B cell (primary cell): ENCODE measurements around the gene STX1B. TPM values are rescaled to one million over a fixed set of nuclear protein-coding genes. Genes with fewer than 3 reads are reported as not detected.

Source experiments
- ATAC-seq: fragments of 200-7000 bp; cut with Tn5 transposase; one replicate; pipeline ENCODE4 v1.10.0; 2021; ENCODE audit warnings: low read depth, mild to moderate bottlenecking, moderate number of reproducible peaks, moderate library complexity
- CTCF ChIA-PET: fragments of 350-600 bp; sonication (Branson Sonifier 250); formaldehyde crosslinking; loops from one replicate; lab custom pipeline; 2021; ENCODE audit warnings: antibody characterized with exemption, inconsistent platforms; lab: Charles Lee
- POLR2A ChIA-PET: fragments of 350-600 bp; sonication (Branson Sonifier 250); formaldehyde crosslinking; loops from one replicate; lab custom pipeline; 2021; ENCODE audit warnings: antibody characterized with exemption; lab: Charles Lee
- DNase-seq: peaks from one replicate; pipeline ENCODE4 v3.0.0; 2013
- H2AFZ ChIP-seq: 2 replicates; pipeline ENCODE4 v1.6.1; 2012; ENCODE audit warnings: mild to moderate bottlenecking, low read depth, low read length; ENCODE audit not compliant: insufficient read depth, poor library complexity, severe bottlenecking
- H3K27ac ChIP-seq, 2 donors: 1 replicate in 1 of 2; 2 replicates in 1 of 2; pipeline ENCODE4 v1.5.1; 2012 to 2013; ENCODE audit warnings: low read length in 2 of 2, mild to moderate bottlenecking in 2 of 2, moderate library complexity in 1 of 2
- H3K27me3 ChIP-seq, 4 experiments: fragments of 200-600 bp in 1 of 4; sonication (generic) in 1 of 4; replicated peaks in 1 of 4; 1 replicate in 2 of 4; 2 replicates in 2 of 4; pipeline versions ENCODE4 v1.6.1 to v1.7.0; 2013 to 2016; ENCODE audit warnings: low read length in 3 of 4, mild to moderate bottlenecking in 2 of 4, mixed read lengths in 1 of 4, moderate library complexity in 1 of 4; ENCODE audit not compliant: insufficient read depth in 4 of 4, control insufficient read depth in 3 of 4; ENCODE audit errors: control extremely low read depth in 1 of 4
- H3K36me3 ChIP-seq, 2 experiments: replicated peaks in 1 of 2; 1 replicate in 1 of 2; 2 replicates in 1 of 2; pipeline versions ENCODE4 v1.6.1 to v1.7.1; 2013; ENCODE audit warnings: low read length in 1 of 2; ENCODE audit not compliant: insufficient read depth in 2 of 2, control insufficient read depth in 1 of 2; ENCODE audit errors: control extremely low read depth in 1 of 2, extremely low read depth in 1 of 2
- H3K4me1 ChIP-seq, 2 donors: fragments of 200-600 bp in 1 of 2; sonication (generic) in 1 of 2; 1 replicate in 1 of 2; 2 replicates in 1 of 2; pipeline versions ENCODE4 v1.5.1 to v1.6.1; 2013 to 2017; ENCODE audit warnings: low read length in 2 of 2; ENCODE audit not compliant: control insufficient read depth in 2 of 2, insufficient read depth in 2 of 2
- H3K4me2 ChIP-seq: replicated peaks from 2 replicates; pipeline ENCODE3; 2012; ENCODE audit warnings: mild to moderate bottlenecking, low read depth, low read length; ENCODE audit not compliant: poor library complexity, severe bottlenecking
- H3K4me3 ChIP-seq, 5 experiments: fragments of 200-600 bp in 1 of 5; sonication (generic) in 1 of 5; 1 replicate in 3 of 5; 2 replicates in 2 of 5; pipeline versions ENCODE4 v1.5.1 to v1.7.0; 2011 to 2016; ENCODE audit warnings: low read length in 4 of 5, mild to moderate bottlenecking in 4 of 5, low read depth in 2 of 5, control low read depth in 1 of 5, moderate library complexity in 1 of 5; ENCODE audit not compliant: insufficient read depth in 1 of 5; ENCODE audit errors: control extremely low read depth in 1 of 5, extremely low read depth in 1 of 5
- H3K79me2 ChIP-seq: fragments of 200-600 bp; sonication (generic); one replicate; pipeline ENCODE4 v1.6.0; 2016; ENCODE audit warnings: low read length; ENCODE audit not compliant: control insufficient read depth, insufficient read depth
- H3K9ac ChIP-seq: fragments of 200-600 bp; sonication (generic); 2 replicates; pipeline ENCODE4 v1.6.1; 2017; ENCODE audit warnings: mild to moderate bottlenecking, low read length, moderate library complexity
- H3K9me3 ChIP-seq, 3 donors: one replicate each; pipeline versions ENCODE4 v1.6.1 to v1.7.1; 2013; ENCODE audit warnings: low read length in 2 of 3; ENCODE audit not compliant: control insufficient read depth in 2 of 3, insufficient read depth in 1 of 3; ENCODE audit errors: control extremely low read depth in 1 of 3
- H4K20me1 ChIP-seq: 2 replicates; pipeline ENCODE4 v1.6.0; 2012; ENCODE audit warnings: mild to moderate bottlenecking, low read length; ENCODE audit not compliant: insufficient read depth, control insufficient read depth, poor library complexity, severe bottlenecking
- H3K27ac Mint-ChIP-seq: one replicate; pipeline ENCODE4 v1.8.0; 2021; ENCODE audit warnings: mixed read lengths
- H3K27me3 Mint-ChIP-seq: one replicate; pipeline ENCODE4 v1.8.0; 2021; ENCODE audit warnings: mixed read lengths
- H3K4me1 Mint-ChIP-seq: one replicate; pipeline ENCODE4 v1.8.0; 2021; ENCODE audit warnings: mixed read lengths
- H3K4me3 Mint-ChIP-seq: one replicate; pipeline ENCODE4 v1.8.0; 2021; ENCODE audit warnings: mixed read lengths
- H3K9me3 Mint-ChIP-seq: one replicate; pipeline ENCODE4 v1.8.0; 2022; ENCODE audit warnings: mixed read lengths; ENCODE audit not compliant: insufficient read depth
- CTCF ChIP-seq: fragments of 200-600 bp; IDR thresholded peaks from one replicate; pipeline ENCODE4 v1.8.0; 2022; ENCODE audit warnings: antibody characterized with exemption, mild to moderate bottlenecking
- EZH2 ChIP-seq: IDR thresholded peaks from 2 replicates; pipeline ENCODE4 v1.6.1; 2012; ENCODE audit warnings: borderline replicate concordance, low read depth, mild to moderate bottlenecking, moderate library complexity, low read length; ENCODE audit not compliant: insufficient read depth, poor library complexity, severe bottlenecking
- WGBS: methylation state at CpG from one replicate; pipeline ENCODE4 v1.1.5; 2013; ENCODE audit warnings: missing lambda C conversion rate; ENCODE audit not compliant: insufficient coverage; 5-methylcytosine and 5-hydroxymethylcytosine counted together
- intact Hi-C: fragments of 100-400 bp; cut with micrococcal nuclease; formaldehyde crosslinking; loops from one replicate; pipeline ENCODE4 v1.10.0; 2022
- polyA plus RNA-seq: library from polyadenylated mRNA; depleted of rRNA; stranded (reverse); fragments of >200 nt; gene quantifications from 2 replicates; pipeline ENCODE4 v1.2.3, GENCODE V29; 2012
- total RNA-seq, 2 donors: library from RNA; stranded (reverse); fragments of 120-200 nt in 1 of 2; gene quantifications; 1 replicate in 1 of 2; 2 replicates in 1 of 2; pipeline versions ENCODE4 v1.2.3 to v1.2.4, GENCODE V29; 2013 to 2022

Gene STX1B
- total and polyA plus RNA-seq, 2 donors (not counting 1 experiment from before 2014, with no cell fraction given) = 2.1 to 2.2 TPM

GRCh38 chr16:30996324-30996984 is 14.0 kb downstream of the STX1B start:
- 36% methylated on average over 14 of the region's 23 CpGs for WGBS
- Histone ChIP-seq H3K79me2 (no peaks in the 10 kb centered on the region), H3K4me2 (peak overlapping the region; percentile 88), H3K36me3 (no peaks in the 10 kb centered on the region), H3K27ac (peak overlapping the region; percentile 29 to 62), H3K4me1 (peaks cover 9 to 13% of the 10 kb centered on the region in 2 donors), H4K20me1 (no peaks in the 10 kb centered on the region), H3K4me3 (peak overlapping the region in 4 of 5 experiments; percentile 54 to 72 (median 66)), H3K9me3 (peaks cover 0 to 5% (median 0%) of the 10 kb centered on the region in 3 donors), H2AFZ (peak overlapping the region; percentile 96), H3K27me3 (peaks cover 0 to 7% (median 0%) of the 10 kb centered on the region in 4 experiments), H3K9ac (peak overlapping the region; percentile 72)
- no peaks in the 10 kb centered on the region for H3K9me3 Mint-ChIP-seq
- TF ChIP-seq CTCF (no peak), EZH2 (no peak)
- DNase-seq (peak; percentile 26), ATAC-seq (peak; percentile 2)
- peak overlapping the region; percentile 91 for H3K4me3 Mint-ChIP-seq
- peak overlapping the region; percentile 92 for H3K27ac Mint-ChIP-seq
- H3K27me3 Mint-ChIP-seq = no peaks in the 10 kb centered on the region
- intact Hi-C loops = no loop called here
- H3K4me1 Mint-ChIP-seq = peaks cover 9% of the 10 kb centered on the region
- ChIA-PET POLR2A (interaction anchor here (0.7 to 1.6 kb wide), 3 partner anchors 9 to 183 kb away, joined by 6 to 7 read pairs (median 6); partner anchors contain the start of gene FUS), CTCF (interaction anchor here (1.0 to 1.8 kb wide), 3 partner anchors 11 to 146 kb away, joined by 3 to 6 read pairs (median 4); partner anchors contain the start of gene ZNF668)

- Mint-ChIP-seq H3K9me3 (no peaks in the 10 kb centered on the region), H3K27me3 (no peaks in the 10 kb centered on the region), H3K27ac (peak overlapping the region; percentile 83), H3K4me1 (peaks cover 9% of the 10 kb centered on the region), H3K4me3 (peak overlapping the region; percentile 86)
- Histone ChIP-seq H3K27me3 (peaks cover 0 to 7% (median 0%) of the 10 kb centered on the region in 4 experiments), H3K9me3 (peaks cover 0 to 5% (median 0%) of the 10 kb centered on the region in 3 donors), H3K36me3 (no peaks in the 10 kb centered on the region), H3K27ac (no peak overlapping the region), H3K79me2 (no peaks in the 10 kb centered on the region), H3K4me1 (peaks cover 9 to 13% of the 10 kb centered on the region in 2 donors), H3K4me3 (peak overlapping the region in 2 of 5 experiments; percentile 61 to 72), H4K20me1 (no peaks in the 10 kb centered on the region), H3K4me2 (peak overlapping the region; percentile 88), H2AFZ (peak overlapping the region; percentile 96), H3K9ac (no peak overlapping the region)
- 72% methylated on average over 8 of the region's 11 CpGs for WGBS
- no peak for TF ChIP-seq EZH2
- TF ChIP-seq CTCF = no peak
- POLR2A ChIA-PET = interaction anchor here (0.7 to 1.6 kb wide), 2 partner anchors 9 to 147 kb away, joined by 6 to 7 read pairs; no protein-coding TSS in a partner anchor
- intact Hi-C loops = no loop called here
- ATAC-seq (no peak), DNase-seq (no peak)
- CTCF ChIA-PET = interaction anchor here (1.8 kb wide), 1 partner anchor 146 kb away, joined by 6 read pairs; no protein-coding TSS in a partner anchor
Measured at GRCh38 chr16:30995927-30996323, 14.5 kb downstream of the STX1B start.
